ENCODE data around the gene PRDX4. TPM values are rescaled to one million over a fixed set of nuclear protein-coding genes. Genes with fewer than 3 reads are reported as not detected.

The PRDX4 gene
- total RNA-seq, 1 experiment from 2014 or later = 142 TPM

DNA sequence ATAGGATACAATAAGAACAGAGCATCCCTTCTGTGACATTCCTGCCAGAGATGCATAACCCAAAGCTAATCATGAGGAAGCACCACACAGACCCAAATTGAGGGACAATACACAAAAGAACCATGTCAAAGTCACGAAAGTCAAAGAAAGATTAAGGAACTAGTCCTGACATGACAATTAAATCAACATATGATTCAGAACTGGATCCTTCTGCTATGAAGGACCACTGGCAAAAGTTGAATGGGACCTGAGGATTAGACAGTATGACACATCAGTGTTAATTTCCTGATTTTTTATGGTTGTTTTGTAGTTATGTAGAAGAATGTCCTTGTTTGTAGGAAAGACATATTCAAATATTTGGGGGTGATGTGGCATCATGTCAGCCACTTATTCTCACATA, 61.9 kb downstream of the PRDX4 start (continued):
- TF ChIP-seq, protein P1, sequence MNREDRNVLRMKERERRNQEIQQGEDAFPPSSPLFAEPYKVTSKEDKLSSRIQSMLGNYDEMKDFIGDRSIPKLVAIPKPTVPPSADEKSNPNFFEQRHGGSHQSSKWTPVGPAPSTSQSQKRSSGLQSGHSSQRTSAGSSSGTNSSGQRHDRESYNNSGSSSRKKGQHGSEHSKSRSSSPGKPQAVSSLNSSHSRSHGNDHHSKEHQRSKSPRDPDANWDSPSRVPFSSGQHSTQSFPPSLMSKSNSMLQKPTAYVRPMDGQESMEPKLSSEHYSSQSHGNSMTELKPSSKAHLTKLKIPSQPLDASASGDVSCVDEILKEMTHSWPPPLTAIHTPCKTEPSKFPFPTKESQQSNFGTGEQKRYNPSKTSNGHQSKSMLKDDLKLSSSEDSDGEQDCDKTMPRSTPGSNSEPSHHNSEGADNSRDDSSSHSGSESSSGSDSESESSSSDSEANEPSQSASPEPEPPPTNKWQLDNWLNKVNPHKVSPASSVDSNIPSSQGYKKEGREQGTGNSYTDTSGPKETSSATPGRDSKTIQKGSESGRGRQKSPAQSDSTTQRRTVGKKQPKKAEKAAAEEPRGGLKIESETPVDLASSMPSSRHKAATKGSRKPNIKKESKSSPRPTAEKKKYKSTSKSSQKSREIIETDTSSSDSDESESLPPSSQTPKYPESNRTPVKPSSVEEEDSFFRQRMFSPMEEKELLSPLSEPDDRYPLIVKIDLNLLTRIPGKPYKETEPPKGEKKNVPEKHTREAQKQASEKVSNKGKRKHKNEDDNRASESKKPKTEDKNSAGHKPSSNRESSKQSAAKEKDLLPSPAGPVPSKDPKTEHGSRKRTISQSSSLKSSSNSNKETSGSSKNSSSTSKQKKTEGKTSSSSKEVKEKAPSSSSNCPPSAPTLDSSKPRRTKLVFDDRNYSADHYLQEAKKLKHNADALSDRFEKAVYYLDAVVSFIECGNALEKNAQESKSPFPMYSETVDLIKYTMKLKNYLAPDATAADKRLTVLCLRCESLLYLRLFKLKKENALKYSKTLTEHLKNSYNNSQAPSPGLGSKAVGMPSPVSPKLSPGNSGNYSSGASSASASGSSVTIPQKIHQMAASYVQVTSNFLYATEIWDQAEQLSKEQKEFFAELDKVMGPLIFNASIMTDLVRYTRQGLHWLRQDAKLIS (CRISPR knock-in tag; IDR thresholded peaks at IDR 0.05; ENCODE audit: borderline replicate concordance) = no peak
- TF ChIP-seq, protein P2, sequence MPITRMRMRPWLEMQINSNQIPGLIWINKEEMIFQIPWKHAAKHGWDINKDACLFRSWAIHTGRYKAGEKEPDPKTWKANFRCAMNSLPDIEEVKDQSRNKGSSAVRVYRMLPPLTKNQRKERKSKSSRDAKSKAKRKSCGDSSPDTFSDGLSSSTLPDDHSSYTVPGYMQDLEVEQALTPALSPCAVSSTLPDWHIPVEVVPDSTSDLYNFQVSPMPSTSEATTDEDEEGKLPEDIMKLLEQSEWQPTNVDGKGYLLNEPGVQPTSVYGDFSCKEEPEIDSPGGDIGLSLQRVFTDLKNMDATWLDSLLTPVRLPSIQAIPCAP (CRISPR knock-in tag; IDR thresholded peaks at IDR 0.05) = no peak
- TF ChIP-seq, protein P3, sequence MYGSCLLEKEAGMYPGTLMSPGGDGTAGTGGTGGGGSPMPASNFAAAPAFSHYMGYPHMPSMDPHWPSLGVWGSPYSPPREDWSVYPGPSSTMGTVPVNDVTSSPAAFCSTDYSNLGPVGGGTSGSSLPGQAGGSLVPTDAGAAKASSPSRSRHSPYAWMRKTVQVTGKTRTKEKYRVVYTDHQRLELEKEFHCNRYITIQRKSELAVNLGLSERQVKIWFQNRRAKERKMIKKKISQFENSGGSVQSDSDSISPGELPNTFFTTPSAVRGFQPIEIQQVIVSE (CRISPR knock-in tag; IDR thresholded peaks at IDR 0.05; ENCODE audit: borderline replicate concordance) = no peak
- TF ChIP-seq, protein P4, sequence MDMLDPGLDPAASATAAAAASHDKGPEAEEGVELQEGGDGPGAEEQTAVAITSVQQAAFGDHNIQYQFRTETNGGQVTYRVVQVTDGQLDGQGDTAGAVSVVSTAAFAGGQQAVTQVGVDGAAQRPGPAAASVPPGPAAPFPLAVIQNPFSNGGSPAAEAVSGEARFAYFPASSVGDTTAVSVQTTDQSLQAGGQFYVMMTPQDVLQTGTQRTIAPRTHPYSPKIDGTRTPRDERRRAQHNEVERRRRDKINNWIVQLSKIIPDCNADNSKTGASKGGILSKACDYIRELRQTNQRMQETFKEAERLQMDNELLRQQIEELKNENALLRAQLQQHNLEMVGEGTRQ (CRISPR knock-in tag; IDR thresholded peaks at IDR 0.05) = no peak

DNA sequence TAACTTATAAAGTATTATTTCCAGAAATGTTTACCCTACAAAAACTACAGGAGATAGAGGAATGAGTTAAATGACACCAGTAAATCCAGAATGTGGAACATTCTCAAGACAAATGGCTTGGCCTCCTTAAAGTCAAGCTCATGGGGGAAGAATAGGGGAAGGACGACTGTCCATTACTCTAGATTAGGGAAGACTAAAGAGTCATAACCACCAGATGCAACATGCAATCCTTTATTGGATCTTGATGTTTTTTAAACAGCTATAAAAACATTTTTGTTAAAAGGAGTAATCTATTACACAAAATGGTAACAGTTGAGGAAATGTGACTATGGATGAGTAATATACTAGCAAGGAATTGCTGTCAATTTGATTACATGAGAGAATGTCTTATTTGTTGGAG, 64.7 kb downstream of the PRDX4 start:
- ATAC-seq = no peak
- POLR2A ChIA-PET = no interaction called here
- CTCF ChIA-PET = no interaction called here
- Mint-ChIP-seq H3K36me3 (peaks cover 25% of the 10 kb centered on the region), H3K4me3 (no peak overlapping the region), H3K9me3 (no peaks in the 10 kb centered on the region), H3K27ac (no peak overlapping the region), H3K27me3 (ENCODE audit: low read depth) (no peaks in the 10 kb centered on the region), H3K4me1 (peaks cover 4% of the 10 kb centered on the region)
- TF ChIP-seq NR2C2 (CRISPR knock-in tag; IDR thresholded peaks at IDR 0.05) = no peak
- no peak for TF ChIP-seq PRRX2 (CRISPR knock-in tag; IDR thresholded peaks at IDR 0.05)
- TF ChIP-seq, protein P1 (CRISPR knock-in tag; IDR thresholded peaks at IDR 0.05; ENCODE audit: borderline replicate concordance) = no peak
- no peak for TF ChIP-seq NR1H2 (CRISPR knock-in tag; IDR thresholded peaks at IDR 0.05)
- TF ChIP-seq, protein P5, sequence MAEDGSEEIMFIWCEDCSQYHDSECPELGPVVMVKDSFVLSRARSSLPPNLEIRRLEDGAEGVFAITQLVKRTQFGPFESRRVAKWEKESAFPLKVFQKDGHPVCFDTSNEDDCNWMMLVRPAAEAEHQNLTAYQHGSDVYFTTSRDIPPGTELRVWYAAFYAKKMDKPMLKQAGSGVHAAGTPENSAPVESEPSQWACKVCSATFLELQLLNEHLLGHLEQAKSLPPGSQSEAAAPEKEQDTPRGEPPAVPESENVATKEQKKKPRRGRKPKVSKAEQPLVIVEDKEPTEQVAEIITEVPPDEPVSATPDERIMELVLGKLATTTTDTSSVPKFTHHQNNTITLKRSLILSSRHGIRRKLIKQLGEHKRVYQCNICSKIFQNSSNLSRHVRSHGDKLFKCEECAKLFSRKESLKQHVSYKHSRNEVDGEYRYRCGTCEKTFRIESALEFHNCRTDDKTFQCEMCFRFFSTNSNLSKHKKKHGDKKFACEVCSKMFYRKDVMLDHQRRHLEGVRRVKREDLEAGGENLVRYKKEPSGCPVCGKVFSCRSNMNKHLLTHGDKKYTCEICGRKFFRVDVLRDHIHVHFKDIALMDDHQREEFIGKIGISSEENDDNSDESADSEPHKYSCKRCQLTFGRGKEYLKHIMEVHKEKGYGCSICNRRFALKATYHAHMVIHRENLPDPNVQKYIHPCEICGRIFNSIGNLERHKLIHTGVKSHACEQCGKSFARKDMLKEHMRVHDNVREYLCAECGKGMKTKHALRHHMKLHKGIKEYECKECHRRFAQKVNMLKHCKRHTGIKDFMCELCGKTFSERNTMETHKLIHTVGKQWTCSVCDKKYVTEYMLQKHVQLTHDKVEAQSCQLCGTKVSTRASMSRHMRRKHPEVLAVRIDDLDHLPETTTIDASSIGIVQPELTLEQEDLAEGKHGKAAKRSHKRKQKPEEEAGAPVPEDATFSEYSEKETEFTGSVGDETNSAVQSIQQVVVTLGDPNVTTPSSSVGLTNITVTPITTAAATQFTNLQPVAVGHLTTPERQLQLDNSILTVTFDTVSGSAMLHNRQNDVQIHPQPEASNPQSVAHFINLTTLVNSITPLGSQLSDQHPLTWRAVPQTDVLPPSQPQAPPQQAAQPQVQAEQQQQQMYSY (CRISPR knock-in tag; IDR thresholded peaks at IDR 0.05) = no peak
- no peak for DNase-seq (ENCODE audit: low spot score)

DNA sequence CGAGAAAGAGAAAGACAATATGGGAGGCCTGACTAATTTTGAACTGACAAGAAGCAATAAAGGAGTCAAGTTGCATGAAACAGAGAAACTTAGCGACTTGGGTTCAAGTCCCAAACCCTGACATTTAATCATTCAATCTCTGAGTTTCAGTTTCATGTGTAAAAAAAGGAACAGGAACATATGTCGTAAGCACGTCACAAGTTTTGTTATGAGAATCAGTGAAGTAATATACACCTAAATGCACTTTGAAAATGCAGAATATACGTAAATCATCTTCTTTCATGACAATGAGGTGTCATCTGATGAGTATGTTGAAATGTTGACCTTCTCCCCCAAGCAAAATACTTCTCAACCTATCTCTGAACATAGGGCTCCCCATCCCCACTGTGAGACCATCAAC, 65.4 kb downstream of the PRDX4 start:
- Mint-ChIP-seq H3K27ac (no peak overlapping the region), H3K4me1 (peaks cover 4% of the 10 kb centered on the region), H3K4me3 (no peak overlapping the region), H3K36me3 (peaks cover 25% of the 10 kb centered on the region), H3K9me3 (no peaks in the 10 kb centered on the region), H3K27me3 (ENCODE audit: low read depth) (no peaks in the 10 kb centered on the region)
- no peak for DNase-seq (ENCODE audit: low spot score)
- CTCF ChIA-PET = no interaction called here
- no peak for ATAC-seq
- POLR2A ChIA-PET = interaction anchor here (1.6 kb wide), 1 partner anchor 11 kb away, joined by 4 read pairs; the partner anchor contains the start of gene ACOT9
- TF ChIP-seq, protein P6, sequence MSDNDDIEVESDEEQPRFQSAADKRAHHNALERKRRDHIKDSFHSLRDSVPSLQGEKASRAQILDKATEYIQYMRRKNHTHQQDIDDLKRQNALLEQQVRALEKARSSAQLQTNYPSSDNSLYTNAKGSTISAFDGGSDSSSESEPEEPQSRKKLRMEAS (CRISPR knock-in tag; IDR thresholded peaks at IDR 0.05) = no peak
- no peak for TF ChIP-seq FOXK1 (CRISPR knock-in tag; IDR thresholded peaks at IDR 0.05)
- TF ChIP-seq RELA (CRISPR knock-in tag; IDR thresholded peaks at IDR 0.05; ENCODE audit: borderline replicate concordance) = no peak
- TF ChIP-seq JAZF1 (CRISPR knock-in tag; IDR thresholded peaks at IDR 0.05) = no peak
- TF ChIP-seq GTF2I (CRISPR knock-in tag; conservative IDR thresholded peaks at IDR 0.05) = no peak
- TF ChIP-seq MYBL2 (CRISPR knock-in tag; IDR thresholded peaks at IDR 0.05) = no peak
- TF ChIP-seq, protein P1 (CRISPR knock-in tag; IDR thresholded peaks at IDR 0.05; ENCODE audit: borderline replicate concordance) = no peak

Data from WTC11 (cell line).